ENCODE measurements around the gene C17orf58. TPM values are rescaled to one million over a fixed set of nuclear protein-coding genes. Genes with fewer than 3 reads are reported as not detected.
"Not testable (repeated sequence)": the region's sequence is repeated elsewhere in the genome, so short reads cannot be mapped to it uniquely, and the experiment has no call there.

C17orf58 gene
- total RNA-seq, 1 donor from 2014 or later: 8.3 TPM

- intact Hi-C loops (cut with DNase I): no loop called here
- DNase-seq (ENCODE audit: missing footprints) (no peak), ATAC-seq (no peak)
Observed at GRCh38 chr17:68013385-68013784, 17.1 kb upstream of the C17orf58 start.

GRCh38 chr17:68011199-68011665, 15.0 kb upstream of the C17orf58 start:
- DNase-seq (ENCODE audit: missing footprints) (peak; percentile 82), ATAC-seq (peak; percentile 46)
- intact Hi-C loops (cut with DNase I): no loop called here

GRCh38 chr17:68006797-68007196, 10.5 kb upstream of the C17orf58 start:
- peak; percentile 95 for ATAC-seq
- intact Hi-C loops (cut with DNase I): no loop called here
- peak; percentile 74 for DNase-seq (ENCODE audit: missing footprints)

GRCh38 chr17:68004201-68004600, 7.9 kb upstream of the C17orf58 start:
- DNase-seq (ENCODE audit: missing footprints) (no peak), ATAC-seq (no peak)
- intact Hi-C loops (cut with DNase I): no loop called here

- no peak for ATAC-seq
Observed at GRCh38 chr17:67999291-67999911, 3.1 kb upstream of the C17orf58 start.

GRCh38 chr17:67998466-67998865, 2.2 kb upstream of the C17orf58 start:
- intact Hi-C loops (cut with DNase I): no loop called here
- ATAC-seq (no peak), DNase-seq (ENCODE audit: missing footprints) (no peak)

More at GRCh38 chr17:67999291-67999911, 3.1 kb upstream of the C17orf58 start:
- intact Hi-C loops (cut with DNase I): no loop called here
- no peak for DNase-seq (ENCODE audit: missing footprints)

- intact Hi-C loops (cut with DNase I): no loop called here
- peak; percentile 23 for ATAC-seq
- no peak for DNase-seq (ENCODE audit: missing footprints)
Observed at GRCh38 chr17:67995570-67996263, 552 bp downstream of the C17orf58 start.

GRCh38 chr17:67994817-67995569, 1.3 kb downstream of the C17orf58 start:
- DNase-seq (ENCODE audit: missing footprints) (no peak), ATAC-seq (no peak)
- intact Hi-C loops (cut with DNase I): no loop called here

- ATAC-seq (no peak), DNase-seq (ENCODE audit: missing footprints) (no peak)
- intact Hi-C loops (cut with DNase I): loop anchor here (1.0 kb wide), 1 partner anchor 26 kb away; no protein-coding TSS in a partner anchor
Observed at GRCh38 chr17:67993998-67994361, 2.3 kb downstream of the C17orf58 start.

- DNase-seq (ENCODE audit: missing footprints): peak; percentile 91
- ATAC-seq: peak; percentile 83
- intact Hi-C loops (cut with DNase I): loop anchor here (1.0 kb wide), 1 partner anchor 27 kb away; no protein-coding TSS in a partner anchor
Observed at GRCh38 chr17:67993153-67993997, 2.9 kb downstream of the C17orf58 start.

- DNase-seq (ENCODE audit: missing footprints) (no peak), ATAC-seq (no peak)
- intact Hi-C loops (cut with DNase I): loop anchor here (1.0 kb wide), 1 partner anchor 28 kb away; no protein-coding TSS in a partner anchor
Observed at GRCh38 chr17:67992548-67993152, 3.6 kb downstream of the C17orf58 start.

GRCh38 chr17:67990909-67991308, 5.4 kb downstream of the C17orf58 start:
- intact Hi-C loops (cut with DNase I): no loop called here
- DNase-seq (ENCODE audit: missing footprints): no peak
- ATAC-seq: no peak

- DNase-seq (ENCODE audit: missing footprints): no peak
- intact Hi-C loops (cut with DNase I): no loop called here
- ATAC-seq: no peak
Observed at GRCh38 chr17:67983383-67983688, 12.9 kb downstream of the C17orf58 start.

- intact Hi-C loops (cut with DNase I): no loop called here
- ATAC-seq (no peak), DNase-seq (ENCODE audit: missing footprints) (no peak)
Observed at GRCh38 chr17:67982686-67983382, 13.4 kb downstream of the C17orf58 start.

- intact Hi-C loops (cut with DNase I): no loop called here
- ATAC-seq (no peak), DNase-seq (ENCODE audit: missing footprints) (no peak)
Observed at GRCh38 chr17:67982034-67982640, 14.1 kb downstream of the C17orf58 start.

GRCh38 chr17:67980883-67981282, 15.4 kb downstream of the C17orf58 start:
- ATAC-seq; DNase-seq (ENCODE audit: missing footprints); intact Hi-C loops (cut with DNase I): not testable (repeated sequence)

GRCh38 chr17:67980456-67980855, 15.8 kb downstream of the C17orf58 start:
- DNase-seq (ENCODE audit: missing footprints) (no peak), ATAC-seq (no peak)
- intact Hi-C loops (cut with DNase I): no loop called here
